ENCODE results near the gene SPDEF.

Gene SPDEF

GRCh38 chr6:34561227-34561530 is 5.0 kb upstream of the SPDEF start:
- no peak for DNase-seq

- no peak for DNase-seq
These were observed 4.5 kb upstream of the SPDEF start for GRCh38 chr6:34560366-34561226.

- no peak for DNase-seq
These were observed 3.7 kb upstream of the SPDEF start for GRCh38 chr6:34559651-34560365.

DNA sequence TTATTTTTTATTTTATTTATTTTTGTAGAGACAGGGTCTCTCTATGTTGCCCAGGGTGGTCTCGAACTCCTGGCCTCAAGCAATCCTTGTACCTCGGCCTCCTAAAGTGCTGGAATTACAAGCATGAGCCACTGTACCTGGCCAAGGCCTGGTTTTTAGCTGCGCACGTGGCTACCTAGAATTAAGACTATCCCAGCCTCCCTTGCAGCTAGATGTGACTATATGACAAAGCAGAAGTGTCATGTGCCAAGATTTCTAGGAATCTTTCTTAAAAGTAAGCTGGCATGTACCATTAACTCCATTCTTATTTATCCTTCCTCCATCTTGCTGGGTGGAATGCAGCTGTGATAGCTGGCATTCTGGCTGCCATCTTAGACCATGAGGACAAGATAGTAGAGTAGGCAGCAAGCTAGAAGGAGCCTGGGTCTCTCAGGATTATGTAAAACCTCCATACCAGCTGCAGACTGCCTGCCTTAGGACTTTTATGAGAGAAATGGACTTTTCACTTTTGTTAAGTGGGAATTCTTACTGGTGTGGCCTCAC is 2.1 kb upstream of the SPDEF start:
- no peak for DNase-seq

DNA sequence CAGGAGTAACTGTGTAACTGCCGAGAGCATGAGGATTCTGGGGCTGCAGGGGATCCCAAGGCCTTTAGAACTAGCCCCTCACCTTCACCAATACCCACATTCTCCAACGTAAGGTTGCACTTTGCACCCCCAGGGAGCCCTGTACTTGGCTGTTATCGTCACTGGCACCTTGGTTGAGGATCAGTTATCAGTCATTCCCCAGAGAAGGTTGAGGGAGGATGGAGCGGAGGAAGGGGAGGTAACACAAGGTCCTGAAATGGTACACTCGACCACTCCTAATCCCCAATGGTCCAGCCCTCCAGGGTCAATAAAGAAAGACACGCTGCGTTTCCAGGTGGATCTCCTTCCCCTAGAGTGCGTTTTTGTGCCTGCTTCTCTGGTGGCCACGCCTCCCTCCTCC is 1.1 kb upstream of the SPDEF start:
- DNase-seq, result no peak

GRCh38 chr6:34556493-34556892 is 364 bp upstream of the SPDEF start:
- no peak for DNase-seq

DNA sequence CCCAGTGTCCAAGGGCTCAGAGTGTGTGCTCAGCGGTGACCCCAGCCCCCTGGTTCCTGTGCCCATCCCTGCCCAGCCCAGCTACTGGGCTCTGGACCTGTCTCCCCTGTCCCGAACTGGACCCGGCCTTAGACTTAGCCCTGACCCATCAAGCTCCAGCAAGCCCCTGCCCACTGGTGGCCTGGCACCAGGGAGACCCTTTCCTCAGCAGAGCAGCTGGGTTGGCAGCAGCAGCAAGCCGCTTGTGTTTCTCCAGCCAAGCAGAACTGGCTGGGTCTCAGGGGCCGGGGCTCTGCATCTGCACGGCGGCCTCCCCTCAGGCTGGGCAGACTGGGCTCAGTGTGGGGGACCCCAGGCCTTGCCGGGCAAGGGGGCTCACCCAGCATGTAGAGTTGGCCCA is 801 bp downstream of the SPDEF start:
- no peak for DNase-seq

DNA sequence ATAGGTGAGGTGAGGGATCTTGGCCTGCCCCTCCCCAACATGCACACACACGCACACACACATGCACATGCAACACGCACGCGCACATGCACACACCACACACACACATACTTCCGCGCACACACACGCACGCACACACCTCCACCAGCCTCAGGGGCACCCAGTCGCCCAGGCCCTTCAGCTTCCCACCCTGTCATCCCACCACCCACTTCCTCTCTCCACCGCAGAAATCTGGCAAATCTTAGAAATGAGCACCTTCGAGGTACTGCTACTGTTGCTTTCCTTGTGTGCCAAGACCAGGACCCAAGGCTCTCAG is 1.2 kb downstream of the SPDEF start:
- no peak for DNase-seq

DNA sequence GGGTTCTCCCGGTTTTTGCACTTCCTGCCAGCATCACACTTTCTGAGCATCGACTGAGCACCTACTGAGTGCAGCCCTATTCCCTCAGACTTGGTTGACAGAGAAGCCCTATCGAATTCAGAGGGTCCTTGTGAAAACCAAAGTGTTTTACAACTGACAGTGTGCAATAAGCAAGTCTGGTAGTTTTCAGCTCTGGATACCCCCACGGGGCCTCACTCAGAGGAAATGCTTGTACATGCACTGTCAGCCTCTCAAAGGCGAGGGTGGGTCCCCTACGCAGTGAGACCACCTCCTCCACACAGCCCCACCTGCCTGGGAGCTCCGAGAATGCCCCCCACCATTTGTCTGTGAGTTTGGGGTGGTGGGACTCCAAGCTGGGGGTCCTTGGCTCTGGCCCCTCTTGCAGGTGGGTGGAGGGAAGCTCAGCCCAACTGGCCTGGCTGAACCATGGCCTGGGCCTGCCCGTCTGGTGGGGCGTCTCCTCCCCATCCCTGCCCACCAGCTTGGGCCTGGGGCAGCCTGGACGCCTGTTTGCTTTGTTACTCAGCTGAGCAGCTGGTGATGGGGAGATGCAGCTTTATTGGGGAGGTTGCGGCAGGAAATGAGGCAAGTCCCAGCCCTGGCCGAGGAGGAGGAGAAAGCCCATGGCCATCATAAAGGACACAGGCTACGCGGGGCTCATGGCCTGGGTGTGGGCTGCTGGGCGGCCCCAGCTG is 1.7 kb downstream of the SPDEF start:
- no peak for DNase-seq

DNA sequence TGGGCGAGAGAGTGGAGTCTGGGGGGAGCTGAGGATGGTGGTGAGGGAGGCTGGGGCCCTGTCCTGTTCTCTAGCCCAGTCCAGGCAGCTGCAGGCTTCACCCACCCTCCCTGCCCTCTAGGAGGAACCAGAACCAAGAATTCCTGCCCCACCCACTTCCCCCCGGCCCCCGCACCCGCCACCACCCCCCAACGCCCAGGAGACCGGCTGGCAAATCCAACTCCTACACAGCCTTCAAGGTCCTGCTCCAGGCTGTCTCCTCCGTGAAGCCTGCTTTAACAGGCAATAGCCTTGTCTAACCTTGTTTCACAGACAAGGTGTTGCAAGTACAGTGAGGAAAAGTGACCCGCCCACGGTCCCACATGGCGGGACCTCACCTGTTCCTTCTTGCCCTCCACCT is 2.4 kb downstream of the SPDEF start:
- DNase-seq, result no peak

- no peak for DNase-seq
These were observed 3.0 kb downstream of the SPDEF start for GRCh38 chr6:34553146-34553545.

- DNase-seq, result no peak
These were observed 3.5 kb downstream of the SPDEF start for GRCh38 chr6:34552620-34553019.

- no peak for DNase-seq
These were observed 4.4 kb downstream of the SPDEF start for GRCh38 chr6:34551720-34552119.

DNA sequence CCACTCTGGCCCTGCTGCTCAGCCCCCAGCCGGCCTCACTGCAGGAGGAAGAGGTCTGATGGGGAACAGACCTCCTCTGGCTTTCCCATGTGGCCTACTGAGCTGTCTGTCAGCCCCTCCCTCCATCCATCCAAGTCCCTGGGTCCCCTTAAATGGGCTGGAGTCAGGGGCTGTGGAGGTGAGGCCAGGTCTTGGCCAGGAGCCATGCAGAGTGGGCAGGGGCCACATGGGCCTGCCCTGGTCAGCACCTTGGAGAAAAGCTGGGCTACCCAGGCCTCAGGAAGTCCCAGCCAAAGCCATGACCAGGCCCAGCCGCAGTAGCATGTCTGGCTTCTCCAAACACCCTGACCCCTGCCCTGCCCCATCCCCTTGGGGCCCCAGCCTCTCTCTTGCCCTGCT is 6.3 kb downstream of the SPDEF start:
- no peak for DNase-seq

GRCh38 chr6:34549026-34549803 is 6.9 kb downstream of the SPDEF start:
- no peak for DNase-seq

DNA sequence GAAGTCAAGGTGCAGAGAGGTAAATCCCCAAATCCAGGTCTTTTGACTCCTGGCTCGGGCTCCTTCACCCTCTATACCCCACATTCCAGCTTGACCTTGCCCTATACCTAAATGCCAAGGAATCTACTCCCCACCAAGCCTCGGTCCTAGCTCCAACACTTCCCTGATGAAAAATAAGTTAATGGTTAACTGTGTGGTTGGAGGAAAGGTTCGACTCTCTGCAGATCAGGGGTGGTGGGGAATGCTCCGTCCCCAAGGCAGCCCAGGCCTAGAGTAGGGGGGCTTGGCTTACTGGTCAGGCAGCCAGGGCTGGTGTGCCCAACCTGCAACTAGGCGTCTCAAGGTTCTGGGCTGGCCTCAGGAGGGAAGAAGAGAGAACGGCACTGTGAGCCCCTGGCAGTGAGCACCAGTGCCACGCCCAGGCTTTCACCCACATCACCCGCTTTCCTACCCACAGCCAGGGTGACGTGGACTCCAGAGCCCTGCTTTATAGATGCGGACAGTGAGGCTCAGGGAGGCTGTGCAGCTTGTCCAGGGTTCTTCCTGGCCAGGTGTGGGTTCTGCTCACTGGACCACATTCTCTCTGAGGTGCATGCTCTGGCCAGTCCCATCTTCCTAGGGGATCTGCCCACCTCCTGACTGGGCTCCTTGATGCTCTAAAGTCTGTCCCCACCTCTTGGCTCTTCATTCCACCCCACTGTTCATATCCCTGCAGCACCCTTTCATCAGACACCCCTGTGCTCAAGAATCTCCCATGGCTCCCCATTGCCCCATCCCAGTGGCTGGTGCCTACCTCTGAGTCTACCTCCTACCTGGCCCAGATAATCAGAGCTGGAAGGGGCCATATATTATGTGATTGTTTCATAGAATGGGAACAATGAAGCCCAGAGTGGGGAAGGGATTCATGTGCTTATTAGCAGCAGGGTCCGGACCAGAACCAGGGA is 8.2 kb downstream of the SPDEF start:
- no peak for DNase-seq

DNA sequence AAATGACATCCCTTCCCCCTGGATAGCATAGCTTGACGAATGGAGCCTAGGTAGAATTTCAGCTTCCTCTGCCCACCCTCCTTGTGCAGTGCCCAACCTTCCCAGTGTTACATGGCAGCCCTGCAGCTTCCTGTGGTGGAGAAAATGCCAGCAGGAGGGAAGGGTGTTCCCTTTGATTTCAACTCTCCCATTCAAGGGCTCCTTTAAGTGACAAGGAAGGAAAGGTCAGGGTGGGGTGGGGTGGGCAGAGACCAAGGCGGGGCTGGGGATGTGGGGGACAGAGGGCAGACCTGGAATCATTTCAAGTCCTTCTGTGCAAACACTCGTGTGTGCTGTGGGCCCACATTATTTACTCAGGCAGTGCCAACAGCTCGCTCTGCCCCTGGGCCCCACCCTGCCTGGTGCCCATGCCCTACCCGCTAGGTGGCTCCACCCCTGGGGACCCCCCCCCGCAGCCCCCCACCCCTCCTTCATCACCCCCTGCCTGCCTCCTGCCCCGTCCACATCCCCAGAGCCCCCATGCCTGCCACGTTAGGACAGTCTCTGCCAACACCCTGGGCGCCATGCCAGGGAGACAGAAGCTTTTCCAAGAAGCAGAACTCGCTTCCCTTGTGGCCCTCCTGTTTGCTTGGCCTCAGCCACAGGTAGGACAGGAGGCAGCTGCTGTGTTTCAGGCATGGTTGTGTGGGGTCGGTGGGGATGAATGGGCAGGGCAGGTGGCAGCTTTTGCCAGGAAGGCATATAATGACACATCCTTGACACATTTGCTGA is 9.4 kb downstream of the SPDEF start:
- no peak for DNase-seq

GRCh38 chr6:34544776-34545471 is 11.2 kb downstream of the SPDEF start:
- no peak for DNase-seq

DNA sequence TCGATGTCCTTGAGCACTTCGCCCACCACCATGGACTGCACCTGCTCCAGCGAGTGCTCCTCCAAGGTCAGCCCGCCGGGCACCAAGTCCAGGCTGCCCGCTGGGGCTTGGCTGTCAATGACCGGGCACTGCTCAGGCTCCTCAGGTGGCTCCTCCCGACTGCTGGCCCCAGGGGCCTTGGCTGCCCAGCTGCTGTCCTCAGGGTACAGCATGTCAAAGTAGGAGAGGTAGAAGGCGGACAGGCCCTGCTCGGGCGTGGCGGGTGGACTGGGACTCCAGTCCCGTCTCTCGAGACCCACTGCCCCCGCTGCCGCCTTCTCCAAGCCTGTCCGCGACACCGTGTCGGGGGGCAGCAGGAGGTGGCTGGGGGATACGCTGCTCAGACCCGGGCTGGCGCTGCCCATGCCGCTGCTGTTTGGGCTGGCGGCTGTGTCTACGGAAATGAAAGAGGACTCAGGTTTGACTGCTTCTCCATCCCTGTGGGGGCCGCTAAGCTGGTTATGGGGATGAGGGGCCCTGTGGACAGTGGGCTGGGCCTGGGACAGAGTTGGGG is 12.0 kb downstream of the SPDEF start:
- no peak for DNase-seq

GRCh38 chr6:34543421-34543820 is 12.7 kb downstream of the SPDEF start:
- DNase-seq, result no peak

Data from NCI-H187 (cell line).